Esophagus muscularis mucosa (tissue), 3 donors: ENCODE measurements around the gene MAST4.

ENCODE experiments used
- CTCF ChIP-seq, 3 experiments: fragments of 200-600 bp in 2 of 3; fragments of 450-650 bp in 1 of 3; sonication (generic) in 2 of 3; IDR thresholded peaks; one replicate each; pipeline ENCODE4 v1.5.1; 2017 to 2019; ENCODE audit warnings: antibody characterized with exemption in 3 of 3, mild to moderate bottlenecking in 2 of 3, moderate library complexity in 1 of 3
- POLR2A ChIP-seq: fragments of 450-650 bp; IDR thresholded peaks from one replicate; pipeline ENCODE4 v1.6.1; 2017; ENCODE audit warnings: antibody characterized with exemption, moderate library complexity, mild to moderate bottlenecking, low read depth
- POLR2AphosphoS5 ChIP-seq, 2 donors: sonication (generic); formaldehyde crosslinking; IDR thresholded peaks; one replicate each; pipeline ENCODE4 v1.6.1; 2017; ENCODE audit warnings: antibody characterized with exemption in 2 of 2

- no peak for TF ChIP-seq POLR2A
- TF ChIP-seq CTCF (IDR thresholded peaks at IDR 0.05), result no peak
- peak; percentile 13 to 75 for TF ChIP-seq POLR2AphosphoS5 (IDR thresholded peaks at IDR 0.05)
Measured at GRCh38 chr5:67014957-67015400, 418.8 kb downstream of the MAST4 start.
